RCC 7860 (cell line): ENCODE measurements around the gene VSTM4.

Experiments
- DNase-seq: peaks from one replicate; pipeline ENCODE4 v3.0.0-alpha.2; 2015; ENCODE audit warnings: low spot score
- FAIRE-seq: peaks from 2 replicates; lab custom pipeline; 2012; peaks lifted over from hg19 to GRCh38; lab: Jason Lieb, UNC

Gene VSTM4

GRCh38 chr10:49052069-49052468 is 63.3 kb downstream of the VSTM4 start:
- no peak for DNase-seq
- no peak for FAIRE-seq

- FAIRE-seq (no peak), DNase-seq (no peak)
These were observed 64.4 kb downstream of the VSTM4 start for GRCh38 chr10:49050906-49051305.

- FAIRE-seq (no peak), DNase-seq (no peak)
These were observed 65.0 kb downstream of the VSTM4 start for GRCh38 chr10:49050366-49050765.

GRCh38 chr10:49049660-49050059 is 65.7 kb downstream of the VSTM4 start:
- DNase-seq (no peak), FAIRE-seq (no peak)

- DNase-seq = no peak
- FAIRE-seq = no peak
These were observed 68.1 kb downstream of the VSTM4 start for GRCh38 chr10:49047128-49047639.

- no peak for FAIRE-seq
- DNase-seq = no peak
These were observed 70.8 kb downstream of the VSTM4 start for GRCh38 chr10:49044293-49045193.

GRCh38 chr10:49040601-49041000 is 74.7 kb downstream of the VSTM4 start:
- no peak for FAIRE-seq

GRCh38 chr10:49039409-49039808 is 75.9 kb downstream of the VSTM4 start:
- no peak for DNase-seq
- FAIRE-seq = no peak

More at GRCh38 chr10:49040601-49041000, 74.7 kb downstream of the VSTM4 start:
- no peak for DNase-seq

GRCh38 chr10:49038711-49039110 is 76.6 kb downstream of the VSTM4 start:
- DNase-seq = no peak
- no peak for FAIRE-seq

GRCh38 chr10:49037187-49037586 is 78.1 kb downstream of the VSTM4 start:
- DNase-seq = peak; percentile 96
- peak; percentile 98 for FAIRE-seq

GRCh38 chr10:49036638-49037037 is 78.7 kb downstream of the VSTM4 start:
- FAIRE-seq (no peak), DNase-seq (no peak)

- FAIRE-seq = no peak
- DNase-seq = no peak
These were observed 79.4 kb downstream of the VSTM4 start for GRCh38 chr10:49035920-49036319.

- DNase-seq (no peak), FAIRE-seq (no peak)
These were observed 80.4 kb downstream of the VSTM4 start for GRCh38 chr10:49034925-49035324.

GRCh38 chr10:49033939-49034338 is 81.4 kb downstream of the VSTM4 start:
- DNase-seq = no peak
- no peak for FAIRE-seq

GRCh38 chr10:49029666-49030065 is 85.7 kb downstream of the VSTM4 start:
- FAIRE-seq = no peak
- no peak for DNase-seq

GRCh38 chr10:49028639-49029038 is 86.7 kb downstream of the VSTM4 start:
- no peak for FAIRE-seq
- no peak for DNase-seq

GRCh38 chr10:49025347-49025983 is 89.9 kb downstream of the VSTM4 start:
- DNase-seq (no peak), FAIRE-seq (no peak)

- DNase-seq (no peak), FAIRE-seq (no peak)
These were observed 90.8 kb downstream of the VSTM4 start for GRCh38 chr10:49024484-49024883.

GRCh38 chr10:49023752-49024151 is 91.6 kb downstream of the VSTM4 start:
- FAIRE-seq (no peak), DNase-seq (no peak)

GRCh38 chr10:49023071-49023470 is 92.3 kb downstream of the VSTM4 start:
- DNase-seq (no peak), FAIRE-seq (no peak)

- no peak for DNase-seq
- no peak for FAIRE-seq
These were observed 93.6 kb downstream of the VSTM4 start for GRCh38 chr10:49021685-49022084.

- FAIRE-seq (no peak), DNase-seq (no peak)
These were observed 99.6 kb downstream of the VSTM4 start for GRCh38 chr10:49015700-49016099.
